ENCODE data around the gene NIP7. TPM values are rescaled to one million over a fixed set of nuclear protein-coding genes. Genes with fewer than 3 reads are reported as not detected.
"Not testable (repeated sequence)": the region's sequence is repeated elsewhere in the genome, so short reads cannot be mapped to it uniquely, and the experiment has no call there.

Gene NIP7
- 22.9 and 23.8 TPM in 2 replicates for total RNA-seq
- long read RNA-seq, transcript NIP7-201 (5 exons, 2,402 nt), result major isoform, 79 of 82 reads
- long read RNA-seq, partial matches to known transcripts, result 2 of 82 reads
- long read RNA-seq, other reads (novel, unspliced or antisense), result 1 of 82 reads

- Mint-ChIP-seq H3K27ac (peak within 1 kb of the TSS; percentile 98), H3K27me3 (no peaks in the 10 kb centered on the region), H3K4me3 (ENCODE audit: low read depth) (peak within 1 kb of the TSS; percentile 100), H3K4me1 (ENCODE audit: low read depth) (peaks cover 26% of the 10 kb centered on the region), H3K9me3 (ENCODE audit: low read depth) (no peaks in the 10 kb centered on the region), H3K36me3 (ENCODE audit: insufficient read depth) (peaks cover 14% of the 10 kb centered on the region)
- DNase-seq (ENCODE audit: low spot score, unreplicated experiment), result peak; percentile 85
- TF ChIP-seq, protein P1, sequence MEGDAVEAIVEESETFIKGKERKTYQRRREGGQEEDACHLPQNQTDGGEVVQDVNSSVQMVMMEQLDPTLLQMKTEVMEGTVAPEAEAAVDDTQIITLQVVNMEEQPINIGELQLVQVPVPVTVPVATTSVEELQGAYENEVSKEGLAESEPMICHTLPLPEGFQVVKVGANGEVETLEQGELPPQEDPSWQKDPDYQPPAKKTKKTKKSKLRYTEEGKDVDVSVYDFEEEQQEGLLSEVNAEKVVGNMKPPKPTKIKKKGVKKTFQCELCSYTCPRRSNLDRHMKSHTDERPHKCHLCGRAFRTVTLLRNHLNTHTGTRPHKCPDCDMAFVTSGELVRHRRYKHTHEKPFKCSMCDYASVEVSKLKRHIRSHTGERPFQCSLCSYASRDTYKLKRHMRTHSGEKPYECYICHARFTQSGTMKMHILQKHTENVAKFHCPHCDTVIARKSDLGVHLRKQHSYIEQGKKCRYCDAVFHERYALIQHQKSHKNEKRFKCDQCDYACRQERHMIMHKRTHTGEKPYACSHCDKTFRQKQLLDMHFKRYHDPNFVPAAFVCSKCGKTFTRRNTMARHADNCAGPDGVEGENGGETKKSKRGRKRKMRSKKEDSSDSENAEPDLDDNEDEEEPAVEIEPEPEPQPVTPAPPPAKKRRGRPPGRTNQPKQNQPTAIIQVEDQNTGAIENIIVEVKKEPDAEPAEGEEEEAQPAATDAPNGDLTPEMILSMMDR (IDR thresholded peaks at IDR 0.05; ENCODE audit: unreplicated experiment), result peak; percentile 89
Observed at GRCh38 chr16:69339289-69340094, at the start of gene NIP7, which contains the start of gene COG8. TSS of gene NIP7 (plus strand) at chr16:69339772. CDS start at chr16:69339830, 58 bp downstream. TSS of gene COG8 (minus strand) at chr16:69339564. CDS start at chr16:69339552, 12 bp downstream.

GRCh38 chr16:69291657-69292056 is 47.9 kb upstream of the NIP7 start:
- H3K4me1 Mint-ChIP-seq (ENCODE audit: low read depth); H3K4me3 Mint-ChIP-seq (ENCODE audit: low read depth); H3K27ac Mint-ChIP-seq; DNase-seq (ENCODE audit: low spot score, unreplicated experiment); H3K27me3 Mint-ChIP-seq; H3K36me3 Mint-ChIP-seq (ENCODE audit: insufficient read depth); H3K9me3 Mint-ChIP-seq (ENCODE audit: low read depth): not testable (repeated sequence)

- no peaks in the 10 kb centered on the region for H3K4me1 Mint-ChIP-seq (ENCODE audit: low read depth)
- no peak for DNase-seq (ENCODE audit: low spot score, unreplicated experiment)
- TF ChIP-seq, protein P1 (IDR thresholded peaks at IDR 0.05; ENCODE audit: unreplicated experiment), result no peak
- no peak overlapping the region for H3K27ac Mint-ChIP-seq
- H3K4me3 Mint-ChIP-seq (ENCODE audit: low read depth), result no peak overlapping the region
- no peaks in the 10 kb centered on the region for H3K27me3 Mint-ChIP-seq
- peaks cover 7% of the 10 kb centered on the region for H3K36me3 Mint-ChIP-seq (ENCODE audit: insufficient read depth)
- no peaks in the 10 kb centered on the region for H3K9me3 Mint-ChIP-seq (ENCODE audit: low read depth)
Observed at GRCh38 chr16:69293401-69293800, 46.2 kb upstream of the NIP7 start.

DNA sequence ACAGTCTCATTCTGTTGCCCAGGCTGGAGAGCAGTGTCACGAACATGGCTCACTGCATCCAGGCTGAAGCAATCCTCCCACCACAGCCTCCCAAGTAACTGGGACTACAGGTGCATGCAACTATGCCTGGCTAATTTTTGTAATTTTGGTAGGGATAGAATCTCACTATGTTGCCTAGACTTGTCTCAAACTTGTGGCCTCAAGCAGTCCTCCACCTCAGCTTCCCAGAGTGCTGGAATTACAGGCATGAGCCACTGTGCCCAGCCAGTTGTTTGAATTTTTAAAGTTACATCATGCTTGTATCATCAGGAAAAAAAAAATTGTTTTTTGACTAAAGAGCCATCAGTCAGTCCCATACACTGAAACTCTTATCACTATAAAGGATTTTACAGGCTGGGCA is 45.5 kb upstream of the NIP7 start:
- TF ChIP-seq, protein P1 (IDR thresholded peaks at IDR 0.05; ENCODE audit: unreplicated experiment), result no peak
- Mint-ChIP-seq H3K27ac (no peak overlapping the region), H3K27me3 (no peaks in the 10 kb centered on the region), H3K9me3 (ENCODE audit: low read depth) (no peaks in the 10 kb centered on the region), H3K36me3 (ENCODE audit: insufficient read depth) (peaks cover 7% of the 10 kb centered on the region), H3K4me3 (ENCODE audit: low read depth) (no peak overlapping the region), H3K4me1 (ENCODE audit: low read depth) (no peaks in the 10 kb centered on the region)
- DNase-seq (ENCODE audit: low spot score, unreplicated experiment), result no peak

DNA sequence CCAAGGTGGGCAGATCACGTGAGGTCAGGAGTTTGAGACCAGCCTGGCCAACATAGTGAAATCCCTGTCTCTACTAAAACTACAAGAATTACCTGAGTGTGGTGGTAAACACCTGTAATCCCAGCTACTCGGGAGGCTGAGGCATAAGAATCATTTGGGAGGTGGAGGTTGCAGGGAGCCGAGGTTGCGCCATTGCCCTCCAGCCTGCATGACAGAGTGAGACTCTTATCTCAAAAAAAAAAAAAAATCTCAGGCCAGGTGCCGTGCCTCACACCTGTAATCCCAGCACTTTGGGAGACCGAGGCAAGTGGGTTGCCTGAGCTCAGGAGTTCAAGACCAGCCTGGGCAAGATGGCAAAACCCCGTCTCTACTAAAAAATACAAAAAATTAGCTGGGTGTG is 42.8 kb upstream of the NIP7 start:
- not testable (repeated sequence) for H3K27ac Mint-ChIP-seq; H3K4me3 Mint-ChIP-seq (ENCODE audit: low read depth); H3K4me1 Mint-ChIP-seq (ENCODE audit: low read depth); DNase-seq (ENCODE audit: low spot score, unreplicated experiment); H3K9me3 Mint-ChIP-seq (ENCODE audit: low read depth); H3K27me3 Mint-ChIP-seq
- peaks cover 11% of the 10 kb centered on the region for H3K36me3 Mint-ChIP-seq (ENCODE audit: insufficient read depth)

GRCh38 chr16:69298261-69298660 is 41.3 kb upstream of the NIP7 start:
- H3K36me3 Mint-ChIP-seq (ENCODE audit: insufficient read depth), result peaks cover 13% of the 10 kb centered on the region
- DNase-seq (ENCODE audit: low spot score, unreplicated experiment), result no peak
- TF ChIP-seq, protein P1 (IDR thresholded peaks at IDR 0.05; ENCODE audit: unreplicated experiment), result no peak
- no peaks in the 10 kb centered on the region for H3K27me3 Mint-ChIP-seq
- H3K4me1 Mint-ChIP-seq (ENCODE audit: low read depth), result peaks cover 3% of the 10 kb centered on the region
- no peaks in the 10 kb centered on the region for H3K9me3 Mint-ChIP-seq (ENCODE audit: low read depth)
- no peak overlapping the region for H3K4me3 Mint-ChIP-seq (ENCODE audit: low read depth)
- H3K27ac Mint-ChIP-seq, result peak overlapping the region; percentile 18
